Omental fat pad (tissue), 4 donors: ENCODE results near the gene CFAP119. TPM values are rescaled to one million over a fixed set of nuclear protein-coding genes. Genes with fewer than 3 reads are reported as not detected.
A peak's percentile ranks its signal among the peaks of the same experiment; 100 is the strongest.

Experiments used
- ATAC-seq: fragments of 150-250 bp; one replicate; pipeline ENCODE4 v1.9.1; 2016; ENCODE audit warnings: mild to moderate bottlenecking, moderate library complexity; ENCODE audit not compliant: low FRiP score
- DNase-seq: peaks from one replicate; pipeline ENCODE4 v3.0.0-alpha.2; 2019; ENCODE audit warnings: low spot score
- total RNA-seq, 4 donors: library from RNA; depleted of rRNA; stranded (reverse); fragments of >200 nt; gene quantifications; one replicate each; pipeline ENCODE4 v1.1.0, GENCODE V29; 2016
- TF ChIP-seq, protein P1 (sequence below), 3 donors: fragments of 450-650 bp; IDR thresholded peaks; one replicate each; pipeline ENCODE4 v1.5.1; 2016 to 2017; ENCODE audit warnings: antibody characterized with exemption in 3 of 3, mild to moderate bottlenecking in 3 of 3, moderate library complexity in 2 of 3

CFAP119 gene
- total RNA-seq, 4 donors from 2014 or later: 1.4 to 4.8 (median 2.5) TPM

DNA sequence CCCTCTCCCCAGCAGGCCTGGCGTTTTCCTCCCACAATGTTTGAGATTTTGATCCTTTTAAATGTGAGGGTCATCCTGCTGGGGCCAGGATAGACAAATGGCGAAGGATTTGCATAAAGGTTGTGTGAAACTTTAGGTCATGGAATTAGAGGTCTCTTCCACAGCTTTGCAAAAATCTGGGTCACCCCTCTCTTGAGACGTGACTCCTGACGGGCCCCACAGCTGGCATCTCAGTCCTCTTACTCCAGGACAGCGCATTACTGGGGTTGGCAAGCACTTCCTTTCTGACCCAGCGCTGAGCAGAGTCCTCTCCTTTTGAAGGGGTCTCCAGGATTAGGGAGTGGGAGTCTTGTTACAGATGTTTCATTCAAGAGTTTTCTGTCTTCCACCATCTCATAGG, 17.7 kb upstream of the CFAP119 start:
- TF ChIP-seq, protein P1, sequence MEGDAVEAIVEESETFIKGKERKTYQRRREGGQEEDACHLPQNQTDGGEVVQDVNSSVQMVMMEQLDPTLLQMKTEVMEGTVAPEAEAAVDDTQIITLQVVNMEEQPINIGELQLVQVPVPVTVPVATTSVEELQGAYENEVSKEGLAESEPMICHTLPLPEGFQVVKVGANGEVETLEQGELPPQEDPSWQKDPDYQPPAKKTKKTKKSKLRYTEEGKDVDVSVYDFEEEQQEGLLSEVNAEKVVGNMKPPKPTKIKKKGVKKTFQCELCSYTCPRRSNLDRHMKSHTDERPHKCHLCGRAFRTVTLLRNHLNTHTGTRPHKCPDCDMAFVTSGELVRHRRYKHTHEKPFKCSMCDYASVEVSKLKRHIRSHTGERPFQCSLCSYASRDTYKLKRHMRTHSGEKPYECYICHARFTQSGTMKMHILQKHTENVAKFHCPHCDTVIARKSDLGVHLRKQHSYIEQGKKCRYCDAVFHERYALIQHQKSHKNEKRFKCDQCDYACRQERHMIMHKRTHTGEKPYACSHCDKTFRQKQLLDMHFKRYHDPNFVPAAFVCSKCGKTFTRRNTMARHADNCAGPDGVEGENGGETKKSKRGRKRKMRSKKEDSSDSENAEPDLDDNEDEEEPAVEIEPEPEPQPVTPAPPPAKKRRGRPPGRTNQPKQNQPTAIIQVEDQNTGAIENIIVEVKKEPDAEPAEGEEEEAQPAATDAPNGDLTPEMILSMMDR (IDR thresholded peaks at IDR 0.05): no peak
- ATAC-seq (no peak), DNase-seq (no peak)

DNA sequence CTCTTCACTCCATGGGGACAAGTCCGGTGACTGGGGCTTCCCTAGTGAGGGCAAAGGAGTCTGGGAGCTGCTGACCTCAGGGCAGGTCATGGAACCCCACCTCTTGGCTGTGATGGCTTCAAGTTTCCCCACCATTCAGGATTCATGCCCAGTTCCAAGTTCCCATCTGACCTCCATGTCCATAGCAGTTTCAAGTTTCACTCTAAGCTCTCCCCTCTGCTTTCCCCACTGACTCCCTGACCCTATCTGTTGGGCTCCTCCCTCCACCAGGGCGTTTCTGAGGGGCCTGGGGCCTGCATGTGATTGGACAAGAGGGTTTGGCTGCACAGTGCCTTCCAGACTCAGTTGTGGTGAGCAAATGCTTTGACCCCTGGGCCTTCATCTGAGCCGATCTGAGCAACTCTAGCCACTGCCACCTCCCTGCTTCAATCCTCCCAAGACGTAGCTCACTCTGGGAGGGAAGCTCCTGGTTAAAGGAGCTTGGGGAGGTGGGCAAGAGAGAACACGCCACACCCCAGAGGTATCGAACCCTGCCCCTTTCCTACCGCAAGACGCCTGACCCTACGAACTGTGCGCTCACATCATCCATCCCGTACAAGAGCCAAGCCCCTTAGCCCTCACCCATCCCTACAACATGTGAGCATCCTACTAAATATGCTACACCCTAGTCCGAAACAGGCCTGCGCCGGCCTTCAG, 16.8 kb upstream of the CFAP119 start:
- ATAC-seq (no peak), DNase-seq (no peak)
- TF ChIP-seq, protein P1 (IDR thresholded peaks at IDR 0.05): no peak

- TF ChIP-seq, protein P1 (IDR thresholded peaks at IDR 0.05): no peak
- no peak for ATAC-seq
- no peak for DNase-seq
Observed at GRCh38 chr16:30777591-30778297, 15.9 kb upstream of the CFAP119 start.

DNA sequence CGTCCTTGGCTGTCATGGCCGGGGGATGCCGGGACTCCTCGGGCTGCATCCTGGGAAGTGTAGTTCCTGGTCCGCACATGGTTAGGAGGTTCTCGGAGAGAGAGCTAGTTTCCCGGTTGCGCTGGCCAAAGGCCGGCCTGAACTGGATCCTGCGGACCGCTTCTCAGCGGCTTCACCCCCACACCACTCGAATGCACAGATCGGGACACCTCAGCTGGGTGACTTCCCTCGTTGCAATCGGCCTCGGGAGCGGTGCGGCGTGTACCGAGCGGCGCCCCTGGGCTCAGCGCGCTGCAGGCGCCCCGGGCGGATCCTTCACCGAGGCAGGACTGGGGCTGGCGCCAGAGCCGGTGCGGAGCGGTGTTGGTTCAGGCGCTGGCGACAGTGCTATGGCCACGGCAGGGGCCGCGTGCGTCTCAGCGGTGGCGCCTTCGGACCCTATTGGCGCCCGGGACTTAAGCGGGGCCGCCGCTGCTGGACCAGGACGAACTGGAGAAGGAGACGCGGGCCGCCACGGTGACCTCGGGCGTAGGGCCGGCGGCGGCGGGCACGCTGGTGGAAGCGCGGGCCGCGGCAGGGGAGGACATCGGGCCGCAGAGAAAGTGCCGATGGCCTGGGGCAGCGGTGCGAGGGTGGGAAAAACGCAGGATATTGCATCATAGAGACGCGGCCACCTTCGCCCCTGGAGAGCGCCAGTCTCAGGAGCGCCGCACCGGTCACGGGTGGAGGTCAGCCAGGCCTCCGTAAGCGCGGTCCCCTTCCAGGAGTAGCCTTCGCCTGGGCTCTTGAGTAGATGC, 13.7 kb upstream of the CFAP119 start:
- DNase-seq (peak; percentile 54), ATAC-seq (peak; percentile 80)
- TF ChIP-seq, protein P1 (IDR thresholded peaks at IDR 0.05): no peak

DNA sequence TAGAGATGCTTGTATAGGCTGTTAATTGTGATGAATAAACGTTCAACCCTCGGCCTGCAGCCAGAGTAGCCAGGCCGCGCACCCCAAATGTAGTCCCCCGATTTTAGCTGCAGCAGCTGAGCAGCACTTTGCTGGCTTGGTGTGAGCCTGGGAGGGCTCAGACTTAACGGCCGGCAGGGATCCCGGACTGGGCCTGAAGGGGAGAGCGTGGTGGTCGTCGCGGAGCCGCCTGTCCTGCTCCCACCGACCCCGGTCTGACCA, 13.2 kb upstream of the CFAP119 start:
- ATAC-seq: no peak
- TF ChIP-seq, protein P1 (IDR thresholded peaks at IDR 0.05): no peak

GRCh38 chr16:30774367-30775130, 12.7 kb upstream of the CFAP119 start:
- DNase-seq (no peak), ATAC-seq (peak; percentile 7)
- TF ChIP-seq, protein P1 (IDR thresholded peaks at IDR 0.05): no peak

More for the DNA sequence above, 13.2 kb upstream of the CFAP119 start:
- no peak for DNase-seq
